GM18498 (cell line): ENCODE data around the gene RASGRF2.

Experiments
- ATAC-seq: cut with Tn5 transposase; IDR thresholded peaks from one replicate; pipeline ENCODE4 v1.9.1; 2021; ENCODE audit warnings: mild to moderate bottlenecking, moderate library complexity; ENCODE audit not compliant: unreplicated experiment

Gene RASGRF2

DNA sequence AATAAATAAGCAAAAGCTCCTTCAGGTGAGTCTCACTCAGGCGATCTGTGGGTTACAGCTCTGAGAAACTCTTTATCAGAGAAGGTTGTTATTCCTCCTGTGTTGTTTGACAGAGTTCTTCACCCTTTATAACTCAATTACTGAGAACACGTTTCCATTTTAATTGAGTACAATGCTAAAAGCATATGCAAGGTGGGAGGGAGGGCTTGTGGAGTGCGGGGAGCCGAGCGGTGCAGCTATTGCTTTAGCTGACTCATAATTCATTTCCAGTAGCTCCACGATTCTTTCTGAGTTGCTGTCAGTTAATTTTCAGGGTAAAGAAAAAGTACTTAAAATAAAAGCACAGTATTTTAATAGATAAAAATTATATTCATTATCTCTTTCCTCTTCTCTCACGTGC, 168.3 kb downstream of the RASGRF2 start:
- ATAC-seq, result no peak

DNA sequence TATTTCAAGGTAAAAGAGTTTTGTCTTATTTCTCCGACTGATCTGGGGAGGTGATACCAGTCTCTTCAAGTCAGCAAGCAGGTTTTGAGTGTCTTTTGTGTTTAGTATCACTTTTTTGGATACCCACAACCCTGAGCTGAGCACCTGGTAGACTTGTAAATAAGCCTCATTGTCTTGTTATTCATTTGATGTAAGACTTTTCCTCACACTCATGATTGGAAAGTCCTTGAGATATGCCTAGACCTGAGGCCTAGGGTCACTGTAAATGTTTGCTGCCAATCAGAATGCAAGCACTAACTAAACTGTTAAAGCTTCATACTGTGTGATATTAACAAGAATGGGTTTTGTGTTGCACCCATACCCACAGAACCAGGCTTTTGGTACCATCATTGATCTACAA, 172.2 kb downstream of the RASGRF2 start:
- ATAC-seq, result no peak

DNA sequence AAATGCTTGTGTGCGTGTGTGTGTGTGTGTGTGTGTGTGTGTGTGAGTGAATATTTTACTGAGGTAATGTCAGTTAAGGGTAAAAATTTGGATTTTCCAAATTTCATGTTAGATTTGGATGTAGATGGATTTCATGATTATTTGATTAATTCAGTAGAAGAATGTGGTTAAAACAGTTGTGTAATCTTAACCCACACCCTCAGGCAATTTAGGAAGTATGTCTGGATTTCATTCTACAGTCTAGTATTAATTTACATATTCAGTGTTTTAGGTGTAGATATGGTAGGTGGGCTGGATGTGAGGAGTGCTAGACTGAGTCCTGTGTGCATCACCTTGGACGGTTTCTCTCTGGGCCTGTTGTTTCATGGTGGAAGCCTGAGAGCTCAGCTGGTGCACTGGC, 173.9 kb downstream of the RASGRF2 start:
- no peak for ATAC-seq

DNA sequence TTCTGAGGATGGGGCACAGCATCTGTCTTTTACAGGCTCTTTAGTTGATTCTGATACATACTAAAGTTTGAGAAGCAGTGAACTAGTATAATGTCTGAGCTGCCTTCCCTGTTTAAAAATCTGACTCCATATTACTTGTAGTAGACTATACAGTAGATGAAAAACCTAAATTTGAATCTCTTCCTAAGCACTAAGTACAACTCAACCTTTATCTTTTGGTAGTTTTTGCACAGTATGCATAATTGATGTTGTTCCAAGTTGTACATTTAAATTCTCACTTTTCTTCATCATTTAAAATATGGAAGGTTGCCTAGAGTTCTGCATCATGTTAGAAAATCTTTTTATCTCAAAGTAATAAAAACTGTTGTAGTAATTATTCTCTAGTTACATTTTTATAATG, 174.4 kb downstream of the RASGRF2 start:
- no peak for ATAC-seq

DNA sequence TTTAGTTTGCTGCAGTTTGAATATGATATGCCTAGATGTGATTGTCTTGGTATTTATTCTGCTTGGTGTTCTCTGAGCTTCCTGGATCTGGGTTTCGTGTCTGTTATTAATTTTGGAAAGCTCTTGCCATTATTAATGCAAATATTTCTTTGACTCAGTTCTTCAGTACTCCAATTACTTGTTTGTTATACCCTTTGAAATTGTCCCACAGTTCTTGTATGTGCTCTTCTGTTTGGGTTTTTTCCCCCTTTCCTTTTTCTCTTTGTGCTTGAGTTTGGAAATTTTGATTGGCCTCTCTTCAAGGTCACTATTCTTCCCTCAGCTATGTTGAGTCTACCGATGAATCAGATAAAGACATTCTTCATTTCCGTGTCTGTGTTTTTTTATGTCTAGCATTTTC, 176.4 kb downstream of the RASGRF2 start:
- no peak for ATAC-seq

DNA sequence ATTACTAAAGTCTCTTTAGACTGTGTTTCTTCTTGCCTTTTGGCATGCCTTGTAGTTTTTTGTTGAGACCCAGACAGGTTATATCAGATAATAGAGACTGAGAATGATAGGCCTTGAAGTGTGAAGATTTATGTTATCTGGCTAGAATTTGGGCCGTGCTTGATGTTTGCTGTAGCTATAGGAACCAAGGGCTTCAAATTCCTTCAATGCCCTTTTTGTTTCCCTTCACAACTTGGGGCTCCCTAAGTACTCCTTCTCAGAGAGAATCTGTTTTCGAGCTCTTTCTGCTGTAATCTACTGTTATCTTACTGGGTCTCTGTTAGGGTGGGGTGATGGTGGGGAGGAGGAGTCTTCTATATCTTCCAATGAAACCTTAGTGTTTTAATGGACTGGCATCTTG, 177.7 kb downstream of the RASGRF2 start:
- no peak for ATAC-seq

DNA sequence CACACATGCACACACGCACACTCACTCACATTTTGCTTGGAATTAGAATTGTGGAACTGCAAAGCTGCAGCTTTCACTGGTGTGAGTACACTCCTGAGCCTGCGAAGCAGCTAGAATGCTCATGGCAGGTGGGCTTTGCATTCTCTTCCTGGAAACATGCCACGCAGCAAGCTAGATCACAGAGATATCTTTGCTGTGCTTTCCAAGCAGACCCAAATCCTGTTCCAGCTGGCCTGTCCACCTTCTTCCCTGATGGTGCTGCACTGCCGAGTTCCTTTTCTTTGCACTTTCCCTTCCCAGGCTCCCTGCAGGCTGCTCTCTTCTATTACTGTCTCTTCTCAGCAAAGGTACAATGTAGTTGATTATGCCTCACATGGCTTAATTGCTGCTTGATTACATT, 180.3 kb downstream of the RASGRF2 start:
- ATAC-seq, result no peak

DNA sequence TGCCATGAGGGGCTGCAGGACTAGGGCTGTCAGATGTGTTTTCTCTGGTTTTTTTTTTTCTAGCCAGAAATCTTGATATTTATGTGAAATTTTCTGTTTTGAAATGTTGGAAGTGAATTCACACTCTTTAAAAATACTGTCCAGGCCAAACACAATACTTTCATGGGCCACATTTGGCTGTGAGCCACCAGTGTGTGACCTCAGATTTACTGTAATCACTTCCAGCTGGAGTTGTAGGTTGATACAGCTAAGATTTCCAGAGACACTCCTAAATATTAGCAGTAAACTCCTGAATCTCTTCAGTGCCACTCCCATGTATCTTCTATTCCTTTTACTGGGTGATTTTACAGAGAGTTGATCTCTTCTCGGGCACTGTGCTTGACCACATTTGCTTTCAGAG, 180.8 kb downstream of the RASGRF2 start:
- ATAC-seq, result no peak

DNA sequence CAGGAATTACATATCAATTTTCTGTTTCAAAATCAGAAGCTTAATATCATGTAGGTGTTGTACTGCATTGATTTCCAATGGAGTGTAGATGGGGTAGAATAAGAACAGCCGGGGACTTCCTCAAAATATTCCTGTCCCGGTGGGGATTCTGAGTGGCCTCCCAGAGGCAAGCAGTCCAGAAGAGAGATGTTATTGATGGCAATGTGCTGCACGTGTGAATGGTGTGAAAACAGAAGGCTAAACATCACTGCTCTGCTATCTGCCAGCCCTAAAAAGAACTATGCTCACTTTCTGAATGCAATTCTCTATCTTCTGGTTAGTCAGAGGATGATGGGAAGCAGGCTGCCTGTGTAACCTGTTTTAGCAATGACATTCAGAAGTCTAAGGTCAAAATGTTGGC, 181.9 kb downstream of the RASGRF2 start:
- ATAC-seq, result no peak

DNA sequence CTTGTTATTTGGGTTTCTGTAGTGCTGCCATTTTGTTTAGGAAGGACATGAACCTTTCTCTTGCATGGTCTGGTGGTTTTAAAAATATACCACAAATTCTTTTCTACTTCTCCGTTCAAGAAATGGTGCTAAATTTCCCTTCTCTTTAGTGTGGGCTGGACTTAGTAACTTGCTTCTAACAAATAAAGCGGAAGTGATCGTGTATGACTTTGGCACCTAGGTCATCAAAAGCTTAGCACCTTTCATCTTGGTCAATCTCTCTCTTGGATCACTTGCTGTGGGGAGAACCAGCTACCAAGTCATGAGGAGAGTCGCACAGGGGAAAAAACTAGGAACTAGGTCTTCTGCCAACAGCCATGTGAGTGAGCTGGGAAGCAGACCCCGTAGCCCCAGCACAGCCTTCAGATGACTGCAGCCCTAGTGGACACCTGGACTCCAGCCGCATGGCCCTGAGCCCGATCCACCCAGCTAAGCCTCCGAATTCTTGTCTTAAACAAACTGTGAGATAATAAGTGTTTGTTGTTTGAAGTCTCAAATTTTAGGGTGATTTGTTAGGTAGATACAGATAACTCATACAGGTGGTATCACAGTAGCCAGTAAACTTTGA, 185.3 kb downstream of the RASGRF2 start:
- no peak for ATAC-seq

DNA sequence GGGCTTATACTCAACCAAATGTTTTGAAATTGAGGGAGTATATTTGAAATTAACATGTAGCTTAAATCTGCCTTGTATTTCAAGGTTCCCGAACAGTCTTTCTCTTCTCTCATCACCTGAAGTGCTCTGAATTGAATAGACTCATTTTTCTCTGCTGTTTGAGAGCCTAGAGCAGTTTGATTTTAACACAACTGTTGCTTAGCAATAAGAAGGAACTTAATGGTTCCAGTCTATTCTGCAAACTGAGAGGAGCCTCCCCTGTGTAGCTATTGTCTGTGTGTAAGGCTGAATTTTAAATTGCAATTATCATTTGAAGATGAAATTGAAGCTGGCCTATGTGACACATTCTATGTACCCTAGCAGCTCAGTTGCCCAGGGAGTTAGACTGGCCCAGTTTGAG, 185.9 kb downstream of the RASGRF2 start:
- no peak for ATAC-seq

DNA sequence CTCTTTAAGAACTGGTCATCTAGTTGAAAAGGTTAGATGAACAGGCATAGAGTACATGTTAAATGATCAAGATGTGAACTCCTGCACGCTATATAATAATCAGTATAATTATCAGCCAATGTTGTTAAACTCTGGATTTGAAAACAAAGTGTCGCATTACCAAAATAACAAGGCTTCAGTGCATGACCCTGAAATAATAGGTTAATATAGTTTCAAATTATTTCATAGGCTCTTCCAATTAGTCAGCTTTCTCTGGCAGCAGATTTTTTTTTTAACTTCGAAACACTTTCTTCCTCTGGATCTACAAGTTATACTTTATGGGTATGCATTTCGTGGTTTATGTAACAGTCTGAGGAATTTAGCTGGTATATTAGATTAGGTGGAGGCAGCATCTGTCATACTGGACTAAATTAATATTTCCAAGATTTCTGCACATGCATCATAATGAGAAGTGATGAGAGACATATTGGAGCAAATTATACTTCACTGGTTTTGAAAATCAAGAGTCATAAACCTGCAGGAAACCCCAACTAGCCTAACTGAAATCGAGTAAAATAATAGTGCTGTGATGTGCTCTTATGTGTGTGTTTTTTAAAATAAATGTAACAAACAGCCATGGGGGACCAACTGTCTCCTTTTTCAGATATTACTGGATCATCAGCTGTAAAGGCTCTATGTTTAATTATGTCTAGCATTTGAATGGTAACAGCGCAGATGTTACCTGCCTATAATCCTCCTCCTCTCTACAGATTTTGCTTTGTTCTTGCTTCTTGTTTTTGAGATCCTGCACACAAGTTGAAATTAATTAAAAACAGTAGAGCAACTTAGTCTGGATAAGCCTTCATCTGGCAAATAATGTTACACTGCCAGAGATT, 187.1 kb downstream of the RASGRF2 start:
- no peak for ATAC-seq

DNA sequence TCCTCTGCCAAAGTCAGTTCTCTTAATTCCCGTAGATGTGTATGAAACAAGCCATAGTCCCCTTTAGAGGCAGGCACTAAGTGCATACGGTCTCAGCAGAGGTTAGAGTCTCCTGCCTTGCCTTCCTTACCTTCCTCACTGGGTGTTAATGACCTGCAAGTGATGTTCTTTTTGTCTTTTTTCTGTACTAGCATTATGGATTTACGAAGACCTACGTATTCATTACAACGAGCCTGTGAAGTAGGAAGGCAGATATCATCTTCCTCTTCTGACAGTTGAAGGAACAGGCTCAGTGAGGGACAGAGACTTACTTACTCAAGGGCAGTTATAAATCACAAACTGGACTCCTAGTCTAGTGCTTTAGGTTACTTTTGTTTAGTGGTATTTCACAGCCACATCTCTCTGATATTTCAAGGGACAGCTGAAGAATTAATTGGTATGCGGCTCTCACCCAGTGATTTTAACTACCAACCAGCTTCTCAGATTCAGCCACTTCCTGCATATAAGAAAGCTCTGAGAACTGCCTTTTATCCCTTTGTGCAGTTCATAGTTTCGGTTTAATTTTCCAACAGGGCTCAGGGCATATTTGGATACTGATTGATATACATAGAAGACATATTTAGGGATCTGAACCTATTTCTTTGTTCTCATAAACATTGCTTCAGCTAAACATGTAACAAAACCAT, 187.9 kb downstream of the RASGRF2 start:
- ATAC-seq, result no peak

DNA sequence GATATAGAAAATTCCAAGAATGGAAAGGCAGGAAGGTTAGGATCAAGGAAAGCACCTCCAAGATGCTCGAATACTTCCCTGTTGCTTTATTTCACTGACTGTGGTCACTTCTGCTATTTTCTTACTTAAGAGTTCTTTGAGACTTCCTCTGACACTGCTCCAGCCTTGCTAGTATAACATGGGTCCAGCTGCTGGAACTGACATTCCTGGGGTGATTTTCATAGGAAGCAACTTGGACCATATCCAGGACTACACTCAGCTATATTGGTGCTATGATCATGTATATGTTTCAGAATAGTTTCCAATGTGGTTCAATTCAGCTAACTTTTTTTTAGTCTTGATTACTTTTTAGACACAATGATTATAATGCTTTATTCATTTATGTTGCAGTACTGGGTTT, 191.4 kb downstream of the RASGRF2 start:
- no peak for ATAC-seq

DNA sequence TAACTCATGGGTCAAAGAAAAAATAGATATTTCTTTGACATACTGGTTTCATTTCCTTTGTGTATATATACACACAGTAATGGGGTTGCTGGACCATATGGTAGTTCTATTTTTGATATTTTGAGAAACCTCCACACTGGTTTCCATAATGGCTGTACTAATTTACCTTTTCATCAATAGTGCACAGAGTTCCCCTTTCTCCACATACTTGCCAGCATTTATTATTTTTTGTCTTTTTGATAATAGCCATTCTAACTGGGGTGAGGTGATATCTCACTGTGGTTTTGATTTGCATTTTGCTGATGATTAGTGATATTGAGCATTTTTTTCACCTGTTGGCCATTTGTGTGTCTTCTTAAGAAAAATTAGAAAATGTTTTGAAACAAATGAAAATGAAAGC, 194.6 kb downstream of the RASGRF2 start:
- peak; percentile 59 for ATAC-seq

DNA sequence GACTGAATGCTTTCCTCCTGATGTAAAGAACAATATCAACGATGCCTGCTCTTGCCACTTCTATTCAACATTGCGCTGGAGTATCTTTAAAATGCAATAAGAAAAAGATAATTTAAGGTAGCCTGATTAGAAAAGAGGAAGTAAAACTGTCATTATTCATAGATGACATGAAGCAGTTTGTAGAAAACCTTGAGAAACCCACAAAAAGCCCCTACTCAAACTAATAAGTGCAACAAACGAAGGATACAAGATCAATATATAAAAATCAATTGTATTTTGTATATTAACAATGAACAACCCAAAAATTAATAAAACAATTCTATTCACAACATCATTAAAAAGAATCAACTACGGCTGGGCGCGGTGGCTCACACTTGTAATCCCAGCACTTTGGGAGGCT, 196.6 kb downstream of the RASGRF2 start:
- ATAC-seq, result no peak

DNA sequence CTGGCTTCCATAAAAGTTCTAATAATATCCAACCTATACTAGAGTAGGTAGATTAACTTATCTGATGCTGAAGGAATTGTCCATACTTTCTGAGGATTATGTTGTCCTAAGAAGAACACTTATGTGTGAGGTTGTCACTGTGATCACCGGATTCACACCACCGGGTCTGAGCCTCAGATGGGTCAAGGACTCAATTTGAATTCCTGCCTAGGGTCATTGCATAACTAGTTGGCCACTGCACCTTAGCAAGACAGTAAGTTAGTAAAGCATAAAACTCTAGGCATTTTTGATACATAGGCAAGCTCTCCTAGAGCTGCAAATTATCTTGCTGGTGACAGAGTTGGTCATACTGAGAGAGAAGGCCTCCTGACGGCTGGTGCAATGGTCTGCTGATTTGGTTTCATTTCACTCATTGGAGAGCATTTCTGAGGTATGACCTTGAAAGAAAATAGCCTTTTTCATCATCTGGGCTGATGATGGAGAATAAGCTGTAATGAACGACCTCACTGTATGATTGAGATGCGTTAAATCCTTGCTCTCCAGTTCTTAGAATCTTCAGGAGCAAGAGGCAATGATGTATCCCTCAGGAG, 200.9 kb downstream of the RASGRF2 start:
- ATAC-seq, result peak; percentile 67

DNA sequence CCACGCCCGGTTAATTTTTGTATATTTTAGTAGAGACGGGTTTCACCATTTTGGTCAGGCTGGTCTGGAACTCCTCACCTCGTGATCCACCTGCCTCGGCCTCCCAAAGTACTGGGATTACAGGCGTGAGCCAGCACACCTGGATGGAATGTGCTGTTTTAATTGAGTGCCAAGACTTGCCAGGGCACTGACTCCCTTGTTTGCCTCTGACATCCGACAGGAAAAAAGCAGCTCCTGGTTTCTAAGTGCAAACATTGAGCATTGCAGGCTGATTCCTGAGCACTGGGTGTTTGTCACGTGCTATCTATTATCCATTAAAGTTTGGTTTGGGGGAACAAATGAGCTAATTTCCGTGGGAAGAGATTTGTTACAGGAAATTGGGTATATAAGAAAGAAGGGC, 202.3 kb downstream of the RASGRF2 start:
- no peak for ATAC-seq

DNA sequence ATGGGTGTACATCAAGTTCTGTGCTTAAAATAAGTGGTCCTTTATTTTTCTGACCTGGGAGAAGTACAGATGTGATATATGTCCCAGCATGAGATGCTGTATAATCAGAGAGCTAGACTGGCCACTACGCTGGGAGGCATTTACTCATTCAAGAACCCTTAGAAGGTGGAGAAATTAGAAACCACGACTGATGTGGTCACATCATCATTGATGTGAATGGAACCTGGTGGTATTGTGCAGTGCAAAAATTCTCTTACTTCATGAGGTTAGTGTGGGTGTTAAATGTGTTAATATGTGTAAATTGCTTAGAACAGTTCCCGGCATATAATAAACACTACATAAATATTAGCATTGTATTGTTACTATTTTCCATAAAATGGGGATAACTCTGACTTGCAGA, 203.5 kb downstream of the RASGRF2 start:
- no peak for ATAC-seq

DNA sequence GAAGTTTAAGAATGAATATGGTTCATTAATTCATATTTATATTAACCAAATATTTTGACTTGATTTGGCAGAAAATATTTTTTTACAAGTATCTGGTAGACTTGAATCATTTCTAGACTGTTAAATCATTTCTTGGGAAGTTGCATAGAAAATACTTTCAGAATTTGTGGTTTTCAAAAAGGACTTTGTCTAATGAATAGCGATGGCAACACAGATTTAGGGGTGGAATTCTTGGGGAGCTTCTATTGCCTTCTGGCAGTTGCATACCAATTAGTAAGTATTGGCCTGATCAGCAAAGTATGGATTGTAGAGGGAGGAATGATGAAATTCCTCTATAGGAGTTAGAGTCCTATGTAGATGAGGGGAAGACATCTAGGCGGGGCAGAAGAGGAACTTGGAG, 204.3 kb downstream of the RASGRF2 start:
- ATAC-seq, result no peak

DNA sequence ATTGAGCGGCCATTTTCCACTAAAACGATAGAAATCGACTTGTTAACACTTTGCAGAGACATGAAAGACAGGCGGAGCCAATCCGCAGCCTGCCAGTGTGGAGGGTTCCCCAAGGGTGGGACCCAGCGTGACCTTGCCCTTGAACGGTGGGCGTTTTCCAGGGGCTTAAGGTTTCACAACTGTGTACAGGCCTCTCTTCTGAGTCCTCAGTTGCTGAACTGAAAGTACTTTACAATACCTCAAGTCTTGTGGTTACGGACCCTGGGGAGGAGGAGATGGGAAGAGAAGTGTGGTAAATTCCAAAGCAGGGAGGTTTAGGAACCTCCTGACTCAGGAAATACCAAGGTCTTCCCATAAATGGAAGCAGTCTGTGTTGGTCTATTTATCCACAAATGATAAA, 204.8 kb downstream of the RASGRF2 start:
- no peak for ATAC-seq
